ENCODE measurements around the gene TADA1.

The TADA1 gene, protein sequence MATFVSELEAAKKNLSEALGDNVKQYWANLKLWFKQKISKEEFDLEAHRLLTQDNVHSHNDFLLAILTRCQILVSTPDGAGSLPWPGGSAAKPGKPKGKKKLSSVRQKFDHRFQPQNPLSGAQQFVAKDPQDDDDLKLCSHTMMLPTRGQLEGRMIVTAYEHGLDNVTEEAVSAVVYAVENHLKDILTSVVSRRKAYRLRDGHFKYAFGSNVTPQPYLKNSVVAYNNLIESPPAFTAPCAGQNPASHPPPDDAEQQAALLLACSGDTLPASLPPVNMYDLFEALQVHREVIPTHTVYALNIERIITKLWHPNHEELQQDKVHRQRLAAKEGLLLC

DNA sequence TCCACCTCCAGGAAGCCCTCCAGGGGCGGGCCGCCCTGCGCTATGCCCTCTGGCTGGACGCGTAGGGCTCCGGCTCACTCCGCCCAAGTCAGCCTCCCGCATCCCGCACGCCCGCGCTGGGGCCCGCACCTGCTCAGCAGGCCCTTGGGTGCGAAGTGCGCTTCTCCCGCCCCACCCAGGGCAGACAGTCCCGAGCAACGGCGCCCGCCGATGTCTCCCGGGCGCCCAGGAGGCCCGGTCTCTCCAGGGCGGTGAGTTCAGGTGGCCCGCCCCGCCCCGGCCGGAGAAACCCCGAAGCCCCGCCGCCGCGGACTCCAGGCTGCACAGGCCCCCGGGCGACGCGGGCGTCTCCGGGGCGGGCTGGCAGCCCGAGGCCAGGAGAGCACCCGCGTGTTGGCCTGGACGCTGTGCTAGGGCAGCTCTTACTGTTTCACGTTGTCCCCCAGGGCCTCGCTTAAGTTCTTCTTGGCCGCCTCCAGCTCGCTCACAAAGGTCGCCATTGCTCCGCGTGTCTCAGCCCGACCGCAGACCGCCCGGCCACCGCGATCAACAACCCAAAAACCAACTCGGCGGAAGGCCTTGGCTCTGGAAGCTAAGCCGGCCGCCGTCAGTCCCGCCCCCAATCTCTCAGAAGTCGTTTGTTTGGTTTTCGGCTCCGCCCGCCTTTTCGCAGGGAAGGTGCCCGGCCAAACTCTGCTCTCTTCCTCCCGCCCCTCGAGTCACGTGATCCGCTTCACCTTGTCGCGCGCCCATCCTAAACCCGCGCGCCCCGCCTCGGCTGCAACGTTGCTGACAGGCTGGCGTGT lies at the start of gene TADA1:
TADA1 (minus strand) TSS at position 531 of the 806 bp plus-strand sequence; CDS start at position 500, 31 bp downstream.
- peak; percentile 99 for DNase-seq (ENCODE audit: low read depth, low spot score)

DNA sequence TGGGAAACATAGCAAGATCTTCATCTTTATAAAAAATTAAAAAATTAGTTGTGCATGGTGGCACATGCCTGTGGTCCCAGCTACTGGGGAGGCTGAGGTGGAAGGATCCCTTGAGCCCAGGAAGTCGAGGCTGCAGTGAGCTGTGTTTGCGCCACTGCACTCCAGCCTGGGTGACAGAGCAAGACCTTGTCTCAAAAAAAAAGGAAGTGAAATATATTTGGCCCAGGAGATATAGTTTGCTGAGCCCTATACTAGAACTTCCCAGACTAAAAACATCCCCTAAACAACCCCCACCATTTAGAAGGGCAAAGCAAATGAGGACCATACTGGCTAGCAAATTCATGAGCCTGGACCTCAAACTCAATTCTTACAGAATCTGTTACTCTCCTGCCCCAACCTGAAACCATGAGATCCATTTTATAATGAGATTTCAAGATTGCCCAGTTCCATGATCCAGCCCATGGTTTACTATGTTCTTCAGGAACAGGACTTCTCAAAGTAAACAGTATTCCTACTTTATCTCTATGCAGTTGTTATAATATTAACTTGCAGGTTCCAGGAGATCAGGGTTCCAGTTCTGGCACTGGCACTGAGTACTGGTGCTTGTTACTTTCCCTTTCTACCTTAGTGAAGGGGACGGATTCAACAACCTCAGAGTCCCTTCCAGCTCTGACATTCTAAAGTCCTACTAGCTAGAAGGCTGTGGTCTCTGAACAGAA lies 48.9 kb upstream of the TADA1 start:
- no peak for DNase-seq (ENCODE audit: low read depth, low spot score)

DNA sequence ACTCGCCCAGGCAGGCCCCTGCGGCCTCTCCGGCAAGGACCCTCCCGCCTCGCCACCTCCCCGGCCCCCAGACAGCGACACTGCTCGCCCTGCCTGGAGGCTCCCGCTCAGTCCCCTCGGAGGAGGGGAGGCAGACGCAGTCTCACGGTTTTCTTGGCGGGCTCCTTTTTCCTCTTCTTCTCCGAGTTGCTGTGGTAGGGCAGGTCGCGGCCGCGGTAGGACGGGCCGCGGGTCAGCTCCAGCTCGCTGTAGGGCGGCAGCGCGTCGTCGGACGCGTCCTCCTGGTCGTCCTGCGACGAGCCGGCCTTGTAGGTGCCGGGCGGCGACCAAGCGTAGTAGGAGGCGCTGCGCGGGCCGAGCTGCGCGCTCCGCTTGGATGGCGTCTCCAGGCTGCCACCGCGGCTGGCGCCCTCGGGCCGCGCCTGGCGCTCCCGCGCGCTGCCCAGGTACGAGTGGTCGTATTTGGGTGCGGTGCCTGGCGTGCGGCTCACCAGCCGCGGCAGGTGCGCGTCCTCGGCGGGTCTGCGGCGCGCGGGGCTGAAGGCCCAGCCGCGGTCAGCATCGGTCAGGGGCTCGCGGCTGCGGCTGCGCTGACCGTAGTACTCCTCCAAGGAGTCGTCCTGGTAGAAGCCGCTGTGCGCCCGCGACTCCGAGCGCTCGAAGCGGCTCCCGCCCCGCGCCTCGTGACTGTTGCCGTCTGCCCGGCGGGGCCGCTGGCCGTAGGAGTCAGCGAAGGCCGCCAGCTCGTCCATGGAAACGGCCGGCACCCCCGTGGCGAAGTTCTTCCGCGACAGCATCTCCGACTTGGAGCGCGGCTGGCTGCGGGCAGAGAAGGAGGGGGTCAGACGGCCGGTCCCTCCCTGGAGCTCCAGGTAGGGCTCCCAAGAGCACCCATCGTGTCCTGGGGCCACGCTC lies 44.8 kb upstream of the TADA1 start:
- DNase-seq (ENCODE audit: low read depth, low spot score): peak; percentile 53

DNA sequence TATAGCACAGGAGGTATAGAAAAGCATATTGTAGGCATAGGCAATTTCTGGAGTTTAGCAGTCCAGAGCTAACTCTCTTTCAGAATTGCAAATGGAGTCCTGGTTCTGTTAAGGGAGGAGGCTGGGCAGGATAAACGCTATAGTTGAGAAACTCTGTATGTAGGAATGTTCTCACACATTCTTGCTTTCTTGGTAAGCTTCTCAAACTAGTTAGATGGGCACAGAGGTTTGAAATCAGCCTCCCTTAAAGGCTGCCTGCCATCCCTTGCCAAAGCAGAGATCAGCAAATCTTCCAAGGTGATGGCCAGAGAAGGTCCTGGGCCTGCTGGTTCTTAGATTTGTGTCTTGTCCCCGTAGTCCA lies 42.9 kb upstream of the TADA1 start:
- DNase-seq (ENCODE audit: low read depth, low spot score): no peak

DNA sequence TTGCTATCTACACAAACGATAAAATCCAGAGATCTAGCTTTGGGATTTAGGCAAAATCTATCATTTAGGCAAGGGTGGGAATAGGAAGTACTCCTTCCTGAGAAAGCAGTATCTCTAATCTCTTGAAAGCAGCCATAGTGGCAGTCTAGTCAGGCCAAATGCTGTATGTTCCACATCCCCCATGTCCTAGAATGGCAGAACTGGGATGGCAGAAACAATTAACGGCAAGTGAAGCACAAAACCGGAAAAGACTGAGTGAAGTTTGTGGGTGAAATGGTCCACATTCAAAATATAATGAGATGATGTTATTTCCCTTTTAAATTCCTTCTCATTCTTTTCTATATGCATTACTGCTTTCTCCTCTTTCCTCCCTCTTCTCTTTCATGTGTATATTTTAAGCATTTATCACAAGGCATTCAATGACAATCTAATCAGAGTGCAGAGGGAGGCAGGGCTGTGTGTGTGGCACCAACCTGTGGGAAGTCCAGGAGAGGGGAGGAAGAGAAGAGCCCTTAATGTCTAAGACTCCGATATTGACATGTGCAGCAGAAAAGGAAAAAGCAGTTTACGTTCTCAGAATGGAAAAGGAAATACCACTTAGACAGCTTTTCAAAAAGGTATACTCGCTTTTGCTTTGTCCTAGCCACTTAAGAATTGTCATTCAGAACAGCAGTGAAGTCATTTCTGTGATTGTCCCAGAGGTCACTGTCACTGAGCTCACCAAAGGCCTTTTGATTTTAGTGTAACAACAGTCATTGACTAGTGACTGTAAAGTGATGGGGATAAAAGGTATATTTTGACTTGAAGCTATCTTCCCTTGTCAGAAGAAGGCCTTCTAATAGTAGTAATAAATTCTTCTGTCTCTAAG lies 42.3 kb upstream of the TADA1 start:
- no peak for DNase-seq (ENCODE audit: low read depth, low spot score)

DNA sequence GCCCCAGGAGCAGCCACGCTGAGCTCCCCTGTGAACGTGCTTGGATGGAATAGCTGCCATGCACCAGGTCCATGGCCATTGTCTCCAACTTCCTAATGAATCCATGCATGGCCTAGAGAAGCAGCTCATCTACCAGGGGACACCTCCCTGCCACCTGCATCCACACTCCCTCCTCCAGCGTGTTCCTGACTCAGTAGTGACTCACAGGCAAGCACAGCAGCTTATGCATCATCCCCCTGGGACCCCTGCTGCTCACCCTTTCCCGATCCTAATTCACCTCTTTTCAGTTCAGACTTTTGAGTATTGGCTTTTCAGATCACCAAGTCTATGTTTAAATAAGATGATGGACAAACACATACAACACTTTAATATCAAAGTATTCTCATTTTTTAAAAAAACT lies 39.9 kb upstream of the TADA1 start:
- DNase-seq (ENCODE audit: low read depth, low spot score): peak; percentile 40

DNA sequence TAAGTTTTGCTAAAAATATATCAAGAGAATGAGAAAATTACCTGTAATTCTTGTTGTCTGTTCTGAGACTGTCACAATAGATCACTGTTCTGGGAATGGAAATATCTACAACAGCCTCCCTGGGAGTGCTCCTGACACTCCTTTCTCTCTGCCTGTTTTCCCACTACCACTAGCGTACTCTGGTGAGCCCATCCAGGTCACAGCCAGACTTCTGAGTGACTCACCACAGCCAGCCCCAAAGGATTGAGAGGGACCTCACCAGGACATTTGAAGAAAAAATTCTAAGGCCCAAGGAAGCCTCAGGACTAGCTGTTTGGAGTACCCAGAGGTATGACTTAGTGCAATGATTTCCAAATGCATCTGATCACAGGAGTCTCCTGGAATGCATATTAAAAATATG lies 39.0 kb upstream of the TADA1 start:
- peak; percentile 42 for DNase-seq (ENCODE audit: low read depth, low spot score)

DNA sequence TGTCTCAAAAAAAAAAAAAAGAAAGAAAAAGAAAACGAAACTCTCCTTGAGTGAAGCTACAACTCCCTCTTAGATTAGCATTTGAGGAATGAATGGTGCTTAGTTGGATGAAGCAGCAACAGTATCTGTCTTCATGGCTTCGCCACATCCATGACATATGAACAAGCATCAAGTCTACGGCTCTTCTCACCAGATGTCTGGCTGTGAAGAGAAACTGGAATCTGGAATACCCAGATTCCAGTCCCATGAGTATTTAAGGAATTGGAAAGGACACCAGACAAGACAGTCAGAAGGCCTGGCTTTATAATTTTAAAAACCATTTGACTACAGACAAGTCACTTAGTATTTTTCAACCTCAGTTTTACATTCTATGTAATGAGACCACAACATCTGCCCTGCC lies 38.0 kb upstream of the TADA1 start:
- DNase-seq (ENCODE audit: low read depth, low spot score): no peak

DNA sequence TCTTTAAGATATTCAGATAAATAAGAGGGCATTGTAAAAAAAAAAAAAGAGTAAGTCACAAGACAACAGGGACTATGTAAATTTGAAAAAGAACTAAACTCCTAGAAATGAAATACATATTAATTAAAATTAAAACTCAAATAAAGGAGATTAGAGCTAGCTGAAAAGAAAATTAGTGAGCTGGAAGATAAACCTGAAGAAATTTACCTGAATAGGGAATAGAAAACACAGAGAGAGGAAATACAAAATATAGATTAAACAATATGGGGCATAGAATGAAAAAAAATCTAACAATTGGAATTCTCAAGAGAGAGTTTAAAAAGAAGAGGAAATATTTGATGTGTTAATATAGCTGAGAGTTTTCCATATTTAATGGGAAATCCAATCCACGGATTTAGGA lies 35.6 kb upstream of the TADA1 start:
- no peak for DNase-seq (ENCODE audit: low read depth, low spot score)

DNA sequence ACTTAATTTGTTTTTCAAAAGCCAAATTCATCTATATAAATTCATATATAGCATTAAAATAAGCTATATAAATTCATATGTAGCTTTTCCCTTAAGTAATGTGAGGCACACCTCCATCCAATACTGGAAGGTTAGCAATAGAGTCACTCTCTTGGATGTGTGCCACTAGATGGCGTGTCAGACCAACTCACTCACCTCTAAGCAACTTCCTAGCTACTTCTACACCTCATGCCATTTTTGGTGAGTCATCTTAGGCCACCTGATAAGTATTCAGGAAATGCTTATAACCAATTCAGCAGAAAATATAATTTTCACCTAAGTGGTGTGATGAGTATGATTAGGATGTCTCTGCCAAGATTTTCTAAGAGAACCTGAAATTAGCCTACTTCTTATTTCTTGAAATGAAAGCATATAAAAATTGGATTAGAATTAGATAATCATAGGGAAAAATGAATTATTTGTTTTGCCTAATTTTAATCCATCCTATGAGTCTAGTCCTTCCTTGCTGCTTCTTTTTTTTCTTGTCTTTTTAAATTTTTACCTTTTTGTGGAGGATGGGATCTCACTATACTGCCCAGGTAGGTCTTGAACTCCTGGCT lies 34.4 kb upstream of the TADA1 start:
- peak; percentile 95 for DNase-seq (ENCODE audit: low read depth, low spot score)

DNA sequence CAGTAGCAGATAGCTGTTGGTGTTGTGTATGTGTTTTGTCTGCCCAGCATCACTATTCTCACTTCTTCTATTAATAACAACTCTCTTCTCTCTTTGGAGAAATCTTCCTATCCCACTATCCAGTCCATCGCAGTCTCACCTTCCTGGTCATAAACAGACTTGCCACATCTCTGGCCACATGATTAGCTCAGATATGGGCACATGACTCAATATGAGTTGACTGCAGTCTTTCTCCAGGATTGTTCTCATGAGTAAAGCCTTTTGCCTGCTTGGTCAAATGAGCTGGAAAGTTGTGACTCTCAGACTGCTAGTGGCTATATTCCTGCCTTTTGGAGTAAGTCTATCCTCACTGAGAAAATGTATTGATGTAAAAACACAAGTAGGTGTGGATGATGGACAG lies 32.9 kb upstream of the TADA1 start:
- peak; percentile 35 for DNase-seq (ENCODE audit: low read depth, low spot score)

DNA sequence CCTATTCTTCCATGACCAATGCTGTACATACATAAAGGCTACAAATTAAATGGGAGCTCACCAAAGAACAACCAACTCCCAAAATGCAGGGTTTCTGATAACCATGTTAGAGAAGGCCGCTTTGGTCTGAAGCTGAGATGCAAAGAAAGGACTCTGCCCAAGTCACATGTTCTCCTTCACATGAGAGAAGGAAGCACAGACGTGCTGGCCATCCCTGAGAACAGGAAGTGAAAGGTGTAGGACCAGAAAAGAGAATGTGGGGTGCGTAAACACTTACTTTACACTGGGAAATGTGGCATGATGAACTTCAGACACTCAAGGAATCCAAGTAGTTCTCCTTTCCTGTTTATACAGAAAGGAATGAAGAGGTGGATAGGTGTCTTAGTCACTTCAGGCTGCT lies 31.7 kb upstream of the TADA1 start:
- no peak for DNase-seq (ENCODE audit: low read depth, low spot score)

DNA sequence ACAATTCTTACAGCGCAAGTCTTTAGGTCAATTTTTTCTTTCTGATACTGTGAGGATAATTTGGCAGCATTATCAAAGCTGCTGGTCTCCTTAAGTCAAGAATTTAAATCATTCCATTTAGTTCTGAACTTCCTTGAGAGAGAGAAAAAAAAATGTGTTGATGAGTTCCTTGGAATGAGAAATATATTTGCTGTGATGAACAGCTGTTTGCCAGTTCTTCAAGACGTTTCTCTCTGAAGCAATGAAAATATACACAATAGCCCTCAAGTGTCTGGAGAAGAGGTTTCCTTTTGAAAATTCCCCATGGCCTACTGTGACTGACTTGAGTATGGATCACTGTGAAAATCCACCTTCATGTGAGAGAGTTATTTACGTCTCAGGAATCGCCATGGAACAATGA lies 31.0 kb upstream of the TADA1 start:
- DNase-seq (ENCODE audit: low read depth, low spot score): no peak

DNA sequence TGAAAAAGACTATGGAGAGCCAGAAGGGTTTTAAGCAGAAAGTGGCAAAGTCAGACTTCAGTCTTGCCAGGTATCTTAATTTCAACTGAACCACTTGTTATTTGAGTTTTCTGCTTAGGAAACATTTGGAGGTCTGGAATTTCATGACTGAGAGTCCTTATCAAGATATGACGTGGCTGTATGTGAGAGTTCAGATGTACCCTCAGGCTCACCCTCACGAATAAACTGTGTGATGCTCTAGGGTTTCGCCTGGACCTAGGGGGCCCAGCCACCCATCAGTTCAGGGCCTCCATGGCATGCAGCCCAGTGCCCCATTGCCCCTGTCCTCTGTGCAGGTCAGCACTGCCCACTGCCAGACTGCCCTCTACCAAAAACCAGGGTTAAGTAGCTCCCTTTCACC lies 30.6 kb upstream of the TADA1 start:
- peak; percentile 64 for DNase-seq (ENCODE audit: low read depth, low spot score)

DNA sequence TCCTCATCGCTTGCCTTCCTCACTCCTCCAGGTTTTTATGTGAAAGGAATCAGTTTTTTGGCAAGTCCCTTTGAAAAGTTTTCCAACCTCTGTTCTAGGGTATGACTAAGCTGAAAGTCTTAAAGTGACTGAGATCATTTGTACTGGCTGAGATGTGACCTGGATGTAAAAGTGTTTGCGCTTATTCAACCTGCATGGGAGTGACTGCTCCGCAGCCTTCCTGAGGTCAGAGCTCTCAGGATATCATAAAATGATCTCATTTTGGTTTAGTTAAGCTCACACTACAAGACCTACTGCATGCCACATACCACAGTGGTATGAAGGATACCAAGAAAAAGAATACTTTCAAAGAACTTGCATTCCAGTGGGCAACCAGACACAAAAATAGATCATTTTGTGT lies 29.8 kb upstream of the TADA1 start:
- DNase-seq (ENCODE audit: low read depth, low spot score): peak; percentile 96

DNA sequence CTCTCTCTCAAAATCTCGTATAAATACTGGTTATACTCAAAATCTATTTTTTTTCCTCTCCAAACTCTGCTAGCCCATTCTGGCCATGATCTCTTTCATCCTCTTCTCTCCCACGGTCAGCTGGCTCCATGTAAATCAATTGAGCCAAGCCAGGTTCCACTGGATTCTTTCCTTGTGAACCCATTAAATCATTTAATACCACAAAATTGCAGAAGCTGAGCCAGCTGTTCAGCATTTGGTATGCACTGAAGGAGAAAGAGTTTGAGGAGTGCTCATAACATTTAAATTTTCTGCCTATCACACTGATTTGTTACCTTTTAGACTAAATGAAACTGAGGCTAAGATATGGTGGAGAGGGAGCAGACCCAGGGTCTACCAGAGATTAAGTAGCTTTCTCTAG lies 29.1 kb upstream of the TADA1 start:
- peak; percentile 86 for DNase-seq (ENCODE audit: low read depth, low spot score)

DNA sequence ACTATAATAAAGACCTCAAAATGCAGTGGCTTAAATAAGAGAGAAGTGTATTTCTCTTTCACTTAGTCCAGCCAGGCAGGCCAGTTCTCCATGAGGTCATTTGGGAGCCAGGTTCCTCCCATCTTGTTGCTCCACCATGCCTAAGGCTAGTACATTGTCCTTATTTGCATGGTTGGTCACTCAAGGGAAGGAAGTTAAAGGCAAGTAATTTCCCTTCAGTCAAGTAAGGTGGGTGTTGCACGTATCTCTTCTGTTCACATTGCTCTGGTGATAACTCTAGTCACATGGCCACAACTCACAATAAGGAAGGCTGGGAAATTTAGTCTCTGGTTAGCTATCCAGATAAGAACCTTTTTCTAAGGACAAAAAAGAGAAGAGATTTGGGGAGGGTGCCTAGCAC lies 27.2 kb upstream of the TADA1 start:
- DNase-seq (ENCODE audit: low read depth, low spot score): no peak

DNA sequence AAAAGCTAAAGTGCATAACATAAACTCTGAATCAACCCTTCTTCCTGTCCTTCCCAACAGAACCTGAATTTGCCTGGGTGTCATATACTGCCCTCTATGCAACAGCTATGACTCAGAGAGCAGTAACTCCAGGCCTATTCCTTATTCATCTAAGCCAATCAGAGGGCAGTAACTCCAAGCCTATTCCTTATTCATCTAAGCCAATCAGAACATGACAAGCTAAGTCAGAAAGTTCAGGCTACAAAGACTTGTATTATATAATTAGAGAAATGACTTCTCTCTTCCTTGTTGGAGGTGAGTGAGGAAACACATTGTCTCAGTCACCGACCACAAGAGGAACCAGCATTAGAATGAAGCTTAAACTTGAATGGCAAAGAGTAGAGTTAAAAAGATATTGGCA lies 26.2 kb upstream of the TADA1 start:
- DNase-seq (ENCODE audit: low read depth, low spot score): peak; percentile 42

DNA sequence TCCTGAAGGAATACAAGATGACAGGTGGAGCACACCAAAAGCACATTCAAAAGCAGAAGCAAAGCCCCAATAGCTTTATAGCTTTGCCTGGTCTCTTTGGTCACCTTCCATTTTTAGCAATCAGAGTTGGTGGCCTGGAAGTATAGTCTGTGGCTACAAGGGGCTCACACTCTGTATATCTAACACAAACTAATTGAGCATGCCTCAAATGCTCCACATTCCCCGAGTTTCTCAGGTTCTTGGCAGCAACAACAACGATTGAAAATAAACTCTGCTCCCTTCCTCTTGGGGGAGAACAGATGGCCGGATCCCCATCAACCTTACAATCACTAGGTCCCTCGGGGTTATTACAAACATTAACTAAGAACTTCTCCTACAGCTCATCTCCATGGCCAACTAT lies 24.9 kb upstream of the TADA1 start:
- peak; percentile 79 for DNase-seq (ENCODE audit: low read depth, low spot score)

DNA sequence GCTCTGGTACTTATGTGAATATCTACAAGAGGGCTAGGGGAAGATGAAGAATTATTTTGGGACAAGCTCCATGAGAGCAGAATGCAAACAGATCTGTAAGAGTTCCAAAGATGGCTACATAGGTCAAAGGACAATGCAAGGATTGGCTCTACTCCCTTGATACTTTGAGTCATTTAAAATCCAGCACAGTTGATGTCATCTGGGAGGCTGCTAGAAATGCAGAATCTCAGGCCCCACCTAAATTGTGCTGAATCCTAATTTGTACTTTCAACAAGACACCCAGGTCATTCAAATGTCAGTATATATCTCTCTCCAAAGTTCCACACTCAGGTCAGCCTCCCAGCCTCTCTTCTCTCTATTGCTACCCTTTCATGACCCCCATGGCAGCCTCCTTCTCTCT lies 23.7 kb upstream of the TADA1 start:
- no peak for DNase-seq (ENCODE audit: low read depth, low spot score)
